ENCODE results near the gene ARAP3. TPM values are rescaled to one million over a fixed set of nuclear protein-coding genes. Genes with fewer than 3 reads are reported as not detected.
A peak's percentile ranks its signal among the peaks of the same experiment; 100 is the strongest.

Gene ARAP3
- 27.3 and 27.6 TPM in 2 replicates for total RNA-seq (2021)
- long read RNA-seq, partial matches to known transcripts, result 8 of 12 reads
- long read RNA-seq, other reads (novel, unspliced or antisense), result 4 of 12 reads

- DNase-seq, result peak; percentile 83
- no peak within 1 kb of the TSS for H2BK5ac ChIP-seq (ENCODE audit: insufficient read length, low read length)
- H3K14ac ChIP-seq (ENCODE audit: insufficient read depth, low read length), result peak within 1 kb of the TSS; percentile 89
- H2BK12ac ChIP-seq (ENCODE audit: insufficient read length, low read depth, low read length), result no peak within 1 kb of the TSS
- no peaks in the 10 kb centered on the region; the same call in 1 of the 2 replicates for H3K27me3 Mint-ChIP-seq (ENCODE audit: low read depth)
- H3K4me3 Mint-ChIP-seq, result peak within 1 kb of the TSS; percentile 76 to 91
- no peak for TF ChIP-seq CTCF (conservative IDR thresholded peaks at IDR 0.05)
- H4K91ac ChIP-seq (ENCODE audit: insufficient read length, low read depth, low read length), result no peak within 1 kb of the TSS
- no peaks in the 10 kb centered on the region for H3K79me2 ChIP-seq (ENCODE audit: insufficient read depth, low read length)
- H2BK120ac ChIP-seq (ENCODE audit: low read depth, low read length, poor library complexity, severe bottlenecking), result no peak within 1 kb of the TSS
- H3K36me3 Mint-ChIP-seq (ENCODE audit: insufficient read depth in 1 of 3, low read depth in 3 of 3), result peaks cover 20 to 22% (median 22%) of the 10 kb centered on the region in 3 experiments
- H3K27me3 ChIP-seq (ENCODE audit: insufficient read depth, low read length), result no peaks in the 10 kb centered on the region
- H2AK5ac ChIP-seq (ENCODE audit: insufficient read length, low read length), result no peak within 1 kb of the TSS
- H3K9me3 Mint-ChIP-seq, result peaks cover 0 to 4% of the 10 kb centered on the region in 2 experiments; a peak in 1 of 5 replicates
- H3K4me1 ChIP-seq (ENCODE audit: insufficient read depth, low read length), result no peaks in the 10 kb centered on the region
- H4K8ac ChIP-seq (replicated peaks; ENCODE audit: insufficient read length, low read depth, low read length), result no peak within 1 kb of the TSS
- H3K27ac ChIP-seq (ENCODE audit: insufficient read length, low read depth, low read length), result peak within 1 kb of the TSS; percentile 7
- H3K9ac ChIP-seq (ENCODE audit: extremely low read depth, insufficient read length, low read length), result peak within 1 kb of the TSS; percentile 66
- H2AFZ ChIP-seq (ENCODE audit: low read length), result no peak within 1 kb of the TSS
- no peak within 1 kb of the TSS for H3K23ac ChIP-seq (ENCODE audit: insufficient read length, low read depth, low read length)
- no peak within 1 kb of the TSS for H3K4ac ChIP-seq (ENCODE audit: low read depth, low read length)
- peak within 1 kb of the TSS; percentile 86 for H3K4me2 ChIP-seq (ENCODE audit: insufficient read depth, insufficient read length, low read length)
- peak within 1 kb of the TSS; percentile 71 to 96 (median 95) for H3K27ac Mint-ChIP-seq
- H3K79me1 ChIP-seq (ENCODE audit: insufficient read depth, low read depth, low read length, poor library complexity, severe bottlenecking), result no peaks in the 10 kb centered on the region
- no peak within 1 kb of the TSS for H2BK15ac ChIP-seq (ENCODE audit: low read depth, low read length)
- no CpG with 5 or more reads among the region's 77 CpGs for WGBS (ENCODE audit: extremely low coverage, insufficient read length, low lambda C conversion rate)
- H4K20me1 ChIP-seq (ENCODE audit: control insufficient read depth, insufficient read depth, insufficient read length), result no peaks in the 10 kb centered on the region
- H3K4me1 Mint-ChIP-seq, result peaks cover 41 to 43% of the 10 kb centered on the region in 2 experiments
- H4K5ac ChIP-seq (ENCODE audit: insufficient read length, low read depth, low read length), result no peak within 1 kb of the TSS
- no peak within 1 kb of the TSS for H3T11ph ChIP-seq (ENCODE audit: low read length)
- no peak within 1 kb of the TSS for H2BK20ac ChIP-seq (ENCODE audit: low read depth, low read length, poor library complexity, severe bottlenecking)
- H3K9me3 ChIP-seq (ENCODE audit: control insufficient read depth, low read depth, low read length), result no peaks in the 10 kb centered on the region
- peak within 1 kb of the TSS; percentile 89 for H3K18ac ChIP-seq (ENCODE audit: insufficient read length, low read depth, low read length)
- H3K56ac ChIP-seq (ENCODE audit: insufficient read length, low read depth, low read length), result no peak within 1 kb of the TSS
- peaks cover 13% of the 10 kb centered on the region for H3K23me2 ChIP-seq (ENCODE audit: insufficient read length, low read depth, low read length, poor library complexity, severe bottlenecking)
Observed at GRCh38 chr5:141681695-141682641, at the start of gene ARAP3. TSS of gene ARAP3 (minus strand) at chr5:141682230. CDS start at chr5:141680486, 1,744 bp downstream.

All from H9 (cell line).